ENCODE measurements around the gene TYMP.
"Not testable (repeated sequence)": the region's sequence is repeated elsewhere in the genome, so short reads cannot be mapped to it uniquely, and the experiment has no call there.

TYMP gene

GRCh38 chr22:50562523-50563412, 33.0 kb upstream of the TYMP start, which contains the start of gene SYCE3:
TSS of gene SYCE3 (minus strand) at chr22:50562919. CDS start at chr22:50556405, 6,514 bp downstream.
- peak; percentile 87 for DNase-seq

GRCh38 chr22:50561401-50562358, 31.9 kb upstream of the TYMP start:
- no peak for DNase-seq

DNA sequence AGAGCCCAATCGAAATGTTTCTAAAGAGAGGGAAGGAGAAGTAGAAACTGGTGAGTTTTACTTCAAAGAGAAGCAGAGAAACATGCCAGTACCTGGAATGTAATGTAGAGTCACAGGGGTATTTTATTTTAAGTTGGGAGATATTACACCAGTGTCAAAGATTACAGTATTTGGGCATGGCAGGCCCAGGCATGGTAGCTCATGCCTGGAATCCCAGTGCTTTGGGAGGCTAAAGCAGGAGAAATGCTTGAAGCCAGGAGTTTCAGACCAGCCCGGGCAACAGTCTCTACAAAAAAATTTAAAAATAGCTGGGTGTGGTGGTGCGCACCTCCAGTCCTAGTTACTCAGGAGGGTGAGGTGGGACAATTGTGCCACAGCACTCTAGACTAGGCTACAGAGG, 30.2 kb upstream of the TYMP start:
- DNase-seq, result no peak

DNA sequence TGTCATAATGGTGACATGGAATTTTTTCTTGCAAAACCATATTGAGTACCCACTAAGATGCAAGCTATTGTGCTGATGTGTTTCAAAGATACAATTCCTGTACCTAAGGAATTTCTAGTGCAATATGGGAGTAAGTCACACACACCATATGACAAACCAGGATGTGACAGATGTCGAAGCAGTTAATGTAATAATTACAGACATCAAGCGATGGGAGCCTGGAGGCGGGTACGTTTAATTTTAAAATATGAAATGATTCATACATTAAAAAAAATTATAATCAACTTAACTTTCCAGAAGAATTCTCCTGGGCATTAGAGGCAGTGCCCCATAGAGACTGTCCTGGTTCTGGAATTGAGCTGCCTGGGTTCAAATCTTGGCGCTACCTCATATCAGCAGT, 26.9 kb upstream of the TYMP start:
- DNase-seq, result no peak

GRCh38 chr22:50553310-50553709, 23.5 kb upstream of the TYMP start:
- DNase-seq, result no peak

GRCh38 chr22:50551160-50551752, 21.4 kb upstream of the TYMP start:
- DNase-seq, result no peak

GRCh38 chr22:50550395-50550794, 20.6 kb upstream of the TYMP start:
- no peak for DNase-seq

DNA sequence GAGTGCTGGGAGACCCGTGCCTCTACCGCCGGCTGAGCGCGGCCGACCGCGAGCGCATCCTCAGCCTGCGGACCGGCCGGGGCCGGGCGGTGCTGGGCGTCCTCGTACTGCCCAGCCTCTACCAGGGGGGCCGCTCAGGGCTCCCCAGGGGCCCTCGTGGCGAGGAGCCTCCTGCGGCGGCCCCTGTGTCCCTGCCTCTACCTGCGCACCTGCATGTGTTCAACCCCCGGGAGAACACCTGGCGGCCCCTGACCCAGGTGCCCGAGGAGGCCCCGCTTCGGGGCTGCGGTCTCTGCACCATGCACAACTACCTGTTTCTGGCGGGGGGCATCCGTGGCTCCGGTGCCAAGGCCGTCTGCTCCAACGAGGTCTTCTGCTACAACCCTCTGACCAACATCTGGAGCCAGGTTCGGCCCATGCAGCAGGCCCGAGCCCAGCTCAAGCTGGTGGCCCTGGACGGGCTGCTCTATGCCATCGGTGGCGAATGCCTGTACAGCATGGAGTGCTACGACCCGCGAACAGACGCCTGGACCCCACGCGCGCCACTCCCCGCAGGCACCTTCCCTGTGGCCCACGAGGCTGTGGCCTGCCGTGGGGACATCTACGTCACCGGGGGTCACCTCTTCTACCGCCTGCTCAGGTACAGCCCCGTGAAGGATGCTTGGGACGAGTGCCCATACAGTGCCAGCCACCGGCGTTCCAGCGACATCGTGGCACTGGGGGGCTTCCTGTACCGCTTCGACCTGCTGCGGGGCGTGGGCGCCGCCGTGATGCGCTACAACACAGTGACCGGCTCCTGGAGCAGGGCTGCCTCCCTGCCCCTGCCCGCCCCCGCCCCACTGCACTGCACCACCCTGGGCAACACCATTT, 19.3 kb upstream of the TYMP start:
- no peak for DNase-seq

DNA sequence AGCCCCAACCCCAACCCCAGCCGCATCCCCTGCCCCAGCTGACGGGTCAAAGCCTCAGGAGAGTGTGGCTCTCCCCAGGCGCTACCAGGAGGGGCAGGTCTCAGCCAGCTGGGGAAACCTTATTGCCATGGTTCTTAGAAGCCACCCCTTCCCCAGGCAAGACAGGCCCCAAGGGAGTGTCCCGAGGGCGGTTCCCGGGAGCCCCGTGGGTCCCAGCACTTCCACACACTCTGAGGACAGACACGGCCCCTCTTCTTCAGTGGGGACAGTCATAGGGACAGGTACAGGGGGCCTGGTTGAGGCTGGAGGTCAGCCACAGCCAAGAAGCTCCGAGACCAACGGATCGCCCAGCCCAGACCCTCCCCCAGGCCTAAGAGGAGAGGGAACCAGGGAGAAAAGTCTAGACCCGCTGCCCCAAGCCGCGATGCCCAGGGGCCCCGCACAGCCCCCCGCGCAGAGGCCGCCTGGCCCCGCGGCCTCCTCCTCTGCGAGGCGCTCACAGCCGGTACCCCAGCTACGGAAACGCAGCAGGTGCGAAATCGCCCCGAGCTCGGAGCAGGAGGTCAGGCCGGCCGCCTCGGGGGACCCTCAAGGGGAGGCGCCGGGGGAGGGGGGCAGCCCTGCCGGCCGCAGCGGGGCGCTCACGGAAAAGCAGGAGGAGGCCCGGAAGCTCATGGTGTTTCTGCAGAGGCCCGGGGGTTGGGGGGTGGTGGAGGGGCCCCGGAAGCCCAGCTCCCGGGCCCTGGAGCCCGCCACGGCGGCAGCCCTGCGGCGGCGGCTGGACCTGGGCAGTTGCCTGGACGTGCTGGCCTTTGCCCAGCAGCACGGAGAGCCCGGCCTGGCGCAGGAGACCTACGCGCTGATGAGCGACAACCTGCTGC, 18.5 kb upstream of the TYMP start:
- DNase-seq, result no peak

GRCh38 chr22:50547263-50547985, 17.6 kb upstream of the TYMP start:
- DNase-seq, result no peak

GRCh38 chr22:50546326-50547262, 16.8 kb upstream of the TYMP start:
- DNase-seq, result no peak

- no peak for DNase-seq
Observed at GRCh38 chr22:50545522-50546325, 15.9 kb upstream of the TYMP start, which contains the start of gene KLHDC7B. TSS of gene KLHDC7B (plus strand) at chr22:50545899. CDS start at chr22:50546244, 345 bp downstream.

- no peak for DNase-seq
Observed at GRCh38 chr22:50544746-50545253, 15.0 kb upstream of the TYMP start.

- peak; percentile 38 for DNase-seq
Observed at GRCh38 chr22:50544078-50544745, 14.4 kb upstream of the TYMP start.

- DNase-seq, result no peak
Observed at GRCh38 chr22:50542416-50542927, 12.7 kb upstream of the TYMP start.

DNA sequence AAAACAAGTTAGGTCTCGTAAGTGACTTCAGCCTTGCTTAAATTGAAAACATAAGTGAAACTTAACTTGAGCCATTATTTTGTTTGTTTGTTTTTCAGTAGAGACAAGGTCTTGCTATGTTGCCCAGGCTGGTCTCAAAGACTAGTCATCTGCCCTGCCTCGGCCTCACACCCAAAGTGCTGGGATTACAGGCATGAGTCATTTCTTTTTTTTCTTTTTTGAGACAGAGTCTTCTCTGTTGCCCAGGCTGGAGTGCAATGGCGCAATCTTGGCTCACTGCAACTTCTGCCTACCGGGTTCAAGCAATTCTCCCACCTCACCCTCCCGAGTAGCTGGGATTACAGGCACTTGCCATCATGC, 11.8 kb upstream of the TYMP start:
- not testable (repeated sequence) for DNase-seq

GRCh38 chr22:50540381-50540780, 10.6 kb upstream of the TYMP start:
- no peak for DNase-seq

Data from NCI-H510A treated with DMSO at 0.1 percent for 48 hours (cell line).